DOHH2 (cell line): ENCODE measurements around the gene MRGPRF.

Source experiments
- H3F3A ChIP-seq: fragments of 200-600 bp; sonication (generic), shearing (Covaris generic); 2 replicates; pipeline ENCODE4 v1.6.0; 2016; ENCODE audit warnings: antibody characterized with exemption, mild to moderate bottlenecking; ENCODE audit not compliant: control insufficient read depth, insufficient read depth
- H3K27ac ChIP-seq: fragments of 200-600 bp; sonication (generic); 2 replicates; pipeline ENCODE4 v1.5.1; 2014; ENCODE audit warnings: low read depth, mild to moderate bottlenecking, low read length, moderate library complexity
- H3K27me3 ChIP-seq: fragments of 200-600 bp; sonication (generic); 2 replicates; pipeline ENCODE4 v1.6.1; 2014; ENCODE audit warnings: mild to moderate bottlenecking, low read length, mixed read lengths; ENCODE audit not compliant: control insufficient read depth
- H3K36me3 ChIP-seq: fragments of 200-600 bp; sonication (generic); 2 replicates; pipeline ENCODE4 v1.6.1; 2014; ENCODE audit warnings: mild to moderate bottlenecking, low read length, moderate library complexity, mixed read lengths; ENCODE audit not compliant: control insufficient read depth
- H3K4me1 ChIP-seq: fragments of 200-600 bp; sonication (generic); 2 replicates; pipeline ENCODE4 v1.6.1; 2014; ENCODE audit warnings: mild to moderate bottlenecking, low read length, mixed read lengths; ENCODE audit not compliant: control insufficient read depth
- H3K4me2 ChIP-seq: fragments of 200-600 bp; sonication (generic); 2 replicates; pipeline ENCODE4 v1.6.0; 2014; ENCODE audit warnings: mild to moderate bottlenecking, low read length, moderate library complexity
- H3K4me3 ChIP-seq: fragments of 200-600 bp; sonication (generic); 2 replicates; pipeline ENCODE4 v1.5.1; 2014; ENCODE audit warnings: mild to moderate bottlenecking, low read length, mixed read lengths
- H3K79me2 ChIP-seq: fragments of 200-600 bp; sonication (generic); 2 replicates; pipeline ENCODE4 v1.6.1; 2014; ENCODE audit warnings: mild to moderate bottlenecking, low read length, mixed read lengths; ENCODE audit not compliant: control insufficient read depth
- H3K9me2 ChIP-seq: fragments of 200-600 bp; sonication (generic); replicated peaks from 2 replicates; pipeline ENCODE4 v1.6.1; 2014; ENCODE audit warnings: mild to moderate bottlenecking, low read length, mixed read lengths; ENCODE audit not compliant: control insufficient read depth
- H3K9me3 ChIP-seq: fragments of 200-600 bp; sonication (generic); 2 replicates; pipeline ENCODE4 v1.6.1; 2014; ENCODE audit warnings: antibody characterized with exemption, low read length, mixed read lengths; ENCODE audit not compliant: control insufficient read depth, insufficient read depth
- H4K20me1 ChIP-seq: fragments of 200-600 bp; sonication (generic); 2 replicates; pipeline ENCODE4 v1.6.0; 2014; ENCODE audit warnings: low read depth, mild to moderate bottlenecking, antibody characterized with exemption, low read length, moderate library complexity; ENCODE audit not compliant: control insufficient read depth, insufficient read depth
- CTCF ChIP-seq: fragments of 200-600 bp; sonication (generic); IDR thresholded peaks from one replicate; pipeline ENCODE4 v1.5.1; 2014; ENCODE audit warnings: antibody characterized with exemption, mild to moderate bottlenecking, low read depth, low read length; ENCODE audit not compliant: poor library complexity, severe bottlenecking
- EZH2phosphoT487 ChIP-seq: fragments of 200-600 bp; sonication (generic); IDR thresholded peaks from 2 replicates; pipeline ENCODE4 v1.6.1; 2017; ENCODE audit warnings: borderline replicate concordance, mild to moderate bottlenecking, antibody characterized with exemption, low read length, moderate library complexity, mixed read lengths

The MRGPRF gene

DNA sequence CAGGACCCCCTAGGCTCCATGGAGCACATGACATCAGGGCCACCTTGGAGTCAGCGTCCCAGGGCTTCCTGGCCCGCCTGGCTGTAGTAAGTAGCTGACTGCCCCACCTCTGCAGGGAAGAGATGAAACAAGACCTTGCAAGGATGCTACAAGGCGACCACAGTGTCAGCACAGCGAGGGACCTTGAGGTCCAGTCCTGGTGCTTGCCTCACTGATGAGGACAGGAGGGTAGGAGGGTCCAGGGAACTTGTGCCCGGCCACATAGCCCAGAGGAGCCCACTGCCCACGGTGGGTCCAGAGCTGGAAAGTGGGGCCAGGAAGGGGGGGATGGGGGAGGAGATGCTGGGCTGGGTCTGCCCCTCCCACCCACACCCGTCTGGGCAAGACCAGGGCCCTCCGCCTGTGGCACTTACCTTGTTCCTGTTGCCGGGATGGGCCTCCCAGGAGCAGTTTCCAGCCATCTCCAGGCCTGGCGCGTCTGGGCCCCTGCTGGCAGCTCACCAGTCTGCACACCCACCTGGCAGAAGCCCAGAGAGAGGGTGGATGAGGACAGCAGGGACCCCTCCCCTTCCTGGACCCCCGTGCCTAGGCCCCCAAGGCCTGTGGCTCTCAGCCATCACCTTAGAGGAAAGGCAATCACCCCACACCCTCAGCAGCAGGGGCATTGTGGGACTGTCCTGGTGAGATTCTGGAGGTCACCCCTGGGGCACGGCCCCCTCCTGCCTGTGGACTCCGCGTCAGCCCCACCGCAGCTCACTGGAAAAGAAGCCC lies 3.4 kb downstream of the MRGPRF start:
- H3K27ac ChIP-seq: no peak overlapping the region
- H3K4me2 ChIP-seq: no peak overlapping the region
- H3K27me3 ChIP-seq: peaks cover 4% of the 10 kb centered on the region; the same call in 1 of the 2 replicates

DNA sequence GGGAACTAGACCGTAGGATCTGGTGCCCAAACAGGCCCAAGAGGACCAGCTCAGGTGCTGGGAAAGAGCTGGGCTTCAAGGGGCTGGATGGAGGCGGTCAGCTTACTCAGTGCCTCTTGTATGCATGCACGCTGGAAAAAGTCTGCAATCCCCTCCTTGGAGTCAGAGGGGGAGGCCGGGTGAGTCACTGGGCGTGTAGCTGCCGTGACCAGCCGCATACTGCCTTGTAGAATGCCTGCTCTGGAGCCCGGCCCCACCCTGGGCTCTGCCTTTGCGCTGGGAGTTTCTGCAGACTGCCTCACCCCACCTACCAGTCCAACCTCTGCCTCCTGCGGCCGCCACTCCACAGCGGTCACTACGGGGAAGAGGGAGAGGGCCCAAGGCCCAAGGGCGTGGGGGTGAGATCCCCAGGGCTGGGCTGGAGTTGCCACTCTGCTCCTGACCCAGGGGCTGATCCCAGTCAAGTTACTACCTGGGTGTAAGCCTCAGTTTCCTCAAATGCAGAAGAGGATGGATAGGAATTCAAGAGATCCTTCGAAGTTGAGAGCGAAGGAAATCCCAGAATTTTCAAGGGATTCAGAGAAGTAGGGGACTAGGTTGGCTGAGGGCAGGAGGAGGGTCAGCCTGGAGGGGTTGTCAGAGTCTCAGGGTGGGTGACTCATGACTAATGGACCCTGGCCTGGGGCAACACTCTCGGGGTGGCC lies 4.2 kb downstream of the MRGPRF start:
- TF ChIP-seq CTCF: no peak
- TF ChIP-seq EZH2phosphoT487: no peak

More for the DNA sequence above, 3.4 kb downstream of the MRGPRF start:
- no peaks in the 10 kb centered on the region for H3K4me1 ChIP-seq
- H3K4me3 ChIP-seq: no peak overlapping the region
- H3K79me2 ChIP-seq: no peaks in the 10 kb centered on the region
- no peaks in the 10 kb centered on the region for H4K20me1 ChIP-seq
- no peaks in the 10 kb centered on the region for H3K9me3 ChIP-seq
- no peaks in the 10 kb centered on the region for H3F3A ChIP-seq
- no peaks in the 10 kb centered on the region for H3K36me3 ChIP-seq
- TF ChIP-seq EZH2phosphoT487 (no peak), CTCF (no peak)
- no peaks in the 10 kb centered on the region for H3K9me2 ChIP-seq

GRCh38 chr11:69007975-69008381 lies 5.1 kb downstream of the MRGPRF start:
- H3K4me3 ChIP-seq: no peak overlapping the region
- peaks cover 4% of the 10 kb centered on the region; the same call in 1 of the 2 replicates for H3K27me3 ChIP-seq
- no peaks in the 10 kb centered on the region for H3K9me2 ChIP-seq
- no peaks in the 10 kb centered on the region for H3K4me1 ChIP-seq
- H3K27ac ChIP-seq: no peak overlapping the region
- no peaks in the 10 kb centered on the region for H3K79me2 ChIP-seq
- no peaks in the 10 kb centered on the region for H4K20me1 ChIP-seq
- H3K9me3 ChIP-seq: no peaks in the 10 kb centered on the region
- no peaks in the 10 kb centered on the region for H3F3A ChIP-seq
- no peak overlapping the region for H3K4me2 ChIP-seq
- H3K36me3 ChIP-seq: no peaks in the 10 kb centered on the region
- TF ChIP-seq EZH2phosphoT487 (no peak), CTCF (no peak)

More for the DNA sequence above, 4.2 kb downstream of the MRGPRF start:
- Histone ChIP-seq H3K9me3 (no peaks in the 10 kb centered on the region), H3K36me3 (no peaks in the 10 kb centered on the region), H3K27me3 (peaks cover 4% of the 10 kb centered on the region; the same call in 1 of the 2 replicates), H4K20me1 (no peaks in the 10 kb centered on the region), H3K4me3 (no peak overlapping the region), H3K9me2 (no peaks in the 10 kb centered on the region), H3K4me2 (no peak overlapping the region), H3F3A (no peaks in the 10 kb centered on the region), H3K79me2 (no peaks in the 10 kb centered on the region), H3K4me1 (no peaks in the 10 kb centered on the region), H3K27ac (no peak overlapping the region)
